CD4-positive, alpha-beta T cell treated with Interleukin-4 for 4 hours (primary cell): ENCODE results near the gene GOLGA8K.
"Not testable (repeated sequence)": the region's sequence is repeated elsewhere in the genome, so short reads cannot be mapped to it uniquely, and the experiment has no call there.

Experiments used
- DNase-seq: peaks from one replicate; pipeline ENCODE4 v3.0.0-alpha.2; 2020

Gene GOLGA8K, protein sequence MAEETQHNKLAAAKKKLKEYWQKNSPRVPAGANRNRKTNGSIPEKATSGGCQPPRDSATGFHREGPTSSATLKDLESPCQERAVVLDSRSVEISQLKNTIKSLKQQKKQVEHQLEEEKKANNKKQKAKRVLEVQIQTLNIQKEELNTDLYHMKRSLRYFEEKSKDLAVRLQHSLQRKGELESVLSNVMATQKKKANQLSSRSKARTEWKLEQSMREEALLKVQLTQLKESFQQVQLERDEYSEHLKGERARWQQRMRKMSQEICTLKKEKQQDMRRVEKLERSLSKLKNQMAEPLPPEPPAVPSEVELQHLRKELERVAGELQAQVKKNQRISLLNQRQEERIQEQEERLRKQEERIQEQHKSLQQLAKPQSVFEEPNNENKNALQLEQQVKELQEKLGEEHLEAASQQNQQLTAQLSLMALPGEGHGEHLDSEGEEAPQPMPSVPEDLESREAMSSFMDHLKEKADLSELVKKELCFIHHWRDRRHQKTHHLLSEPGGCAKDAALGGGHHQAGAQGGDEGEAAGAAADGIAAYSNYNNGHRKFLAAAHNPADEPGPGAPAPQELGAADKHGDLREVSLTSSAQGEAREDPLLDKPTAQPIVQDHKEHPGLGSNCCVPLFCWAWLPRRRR

DNA sequence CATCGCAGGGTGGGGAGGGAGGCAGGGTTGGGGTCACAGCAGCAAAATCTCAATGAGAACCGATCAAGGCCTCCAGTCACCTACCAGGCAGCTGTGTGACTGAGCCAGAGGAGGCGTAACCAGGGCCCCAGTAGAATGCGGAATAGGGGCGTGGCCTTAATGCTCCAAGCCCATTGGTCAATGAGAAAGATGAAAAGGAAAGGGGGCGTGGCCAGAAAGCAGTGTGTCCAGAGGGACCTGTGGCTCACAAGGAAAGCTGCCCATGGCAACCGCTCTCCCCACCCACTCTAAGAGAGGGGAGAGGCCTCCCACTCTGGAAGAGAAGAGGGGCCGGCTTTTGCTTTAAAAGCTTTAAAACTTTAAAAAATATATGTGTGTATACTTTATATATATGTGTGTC lies at the start of gene GOLGA8K:
GOLGA8K (minus strand) TSS at position 101 of the 400 bp plus-strand sequence; CDS start at position 3, 98 bp downstream.
- not testable (repeated sequence) for DNase-seq

DNA sequence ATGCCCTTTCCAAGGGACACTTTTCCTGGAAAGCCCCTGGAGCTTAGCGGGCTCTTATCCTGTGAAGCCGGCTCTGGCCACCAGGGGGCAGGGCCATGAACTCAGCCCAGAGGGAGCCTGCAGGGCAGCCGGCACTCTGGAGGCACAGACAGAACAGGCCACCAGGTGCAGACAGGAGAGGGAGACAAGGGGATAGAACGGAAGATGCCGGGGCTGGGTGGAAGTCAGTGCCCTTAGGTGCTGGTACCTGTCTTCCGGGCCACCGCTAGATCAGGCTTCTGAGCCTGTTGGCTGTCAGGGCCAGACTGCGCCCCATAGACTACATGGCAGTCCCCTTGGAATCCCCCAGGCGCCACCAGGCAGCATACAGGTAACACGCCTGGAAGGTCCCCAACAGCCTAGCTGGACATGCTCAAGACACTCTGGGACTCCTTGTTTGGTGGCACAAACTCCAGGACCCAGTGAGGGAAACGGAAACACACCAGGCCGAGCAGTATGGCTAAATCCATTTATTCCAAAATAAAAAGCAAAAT lies 37.4 kb upstream of the GOLGA8K start:
- not testable (repeated sequence) for DNase-seq

DNA sequence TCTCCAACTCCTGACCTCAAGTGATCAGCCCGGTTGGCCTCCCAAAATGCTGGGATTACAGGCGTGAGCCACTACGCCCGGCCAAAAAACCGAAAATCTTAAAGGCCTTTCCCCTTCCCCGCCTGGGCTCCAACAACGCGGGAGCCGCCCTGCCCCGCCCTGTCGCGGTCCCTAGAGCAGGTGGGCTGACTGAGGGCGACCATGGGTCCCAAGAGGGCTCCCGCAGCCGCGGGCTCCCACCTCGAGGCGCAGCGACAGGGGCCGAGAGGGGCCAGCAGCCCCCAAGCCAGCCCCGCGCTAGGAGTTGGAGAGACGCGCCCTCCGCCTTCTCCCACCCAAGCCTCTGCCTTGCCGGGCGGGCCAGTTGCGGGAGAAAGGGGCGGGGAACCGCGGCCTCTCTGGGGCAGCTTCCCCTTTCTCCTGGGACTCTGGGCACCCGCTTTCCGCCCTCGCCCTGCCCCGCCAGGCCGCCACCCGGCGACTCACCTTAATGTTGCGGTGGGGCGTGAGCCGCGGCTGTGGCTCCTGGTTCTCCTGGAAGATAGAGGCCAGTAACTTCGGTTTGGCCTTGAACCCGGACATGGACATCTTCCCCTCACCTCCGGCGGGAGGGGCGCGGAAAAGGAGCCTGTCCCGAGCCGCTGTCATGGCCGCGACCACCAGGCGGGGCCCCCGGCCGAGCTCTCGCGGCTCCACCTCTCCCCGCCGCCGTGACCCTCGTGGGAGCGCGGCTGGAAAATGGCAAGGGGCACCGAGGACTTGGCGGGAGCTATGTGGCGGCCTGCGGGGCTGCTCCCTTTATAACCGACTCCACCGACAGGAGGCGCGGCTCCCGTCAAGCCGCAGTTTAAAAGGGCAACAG lies 31.2 kb upstream of the GOLGA8K start:
- not testable (repeated sequence) for DNase-seq

DNA sequence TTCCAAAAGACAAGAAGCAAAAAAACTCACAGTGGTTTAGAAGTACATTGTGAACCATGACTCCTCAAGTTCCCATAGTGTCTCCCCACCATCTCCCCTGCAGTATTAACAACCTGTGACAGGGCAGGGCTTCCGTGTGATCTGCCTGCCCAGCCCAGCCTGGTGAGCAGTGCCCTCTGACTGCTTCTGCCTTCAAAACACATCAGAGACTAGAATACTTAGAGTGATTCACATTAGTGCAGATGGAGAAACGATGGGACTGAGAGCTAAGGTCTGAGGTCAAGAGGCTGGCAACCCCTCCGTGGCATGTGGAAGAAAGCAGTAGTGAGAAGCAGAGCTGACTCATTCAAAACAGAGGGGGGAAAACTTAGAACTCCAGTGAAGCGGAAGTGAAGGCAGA lies 24.5 kb upstream of the GOLGA8K start:
- DNase-seq, result not testable (repeated sequence)

DNA sequence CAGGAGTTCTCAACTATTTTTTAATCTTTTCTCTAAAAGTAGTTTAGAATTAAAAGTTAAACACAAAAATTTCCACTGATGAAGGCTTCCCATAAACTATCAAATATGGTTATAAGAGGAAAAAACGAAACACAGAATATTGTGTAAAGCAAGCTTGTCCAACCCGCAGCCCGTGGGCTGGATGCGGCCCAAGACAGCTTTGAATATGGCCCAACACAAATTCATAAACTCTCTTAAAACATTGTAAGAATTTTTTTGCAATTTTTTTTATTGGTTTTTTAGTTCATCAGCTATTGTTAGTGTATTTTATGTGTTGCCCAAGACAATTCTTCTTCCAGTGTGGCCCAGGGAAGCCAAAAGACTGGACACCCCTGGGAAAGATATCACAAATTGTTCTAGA lies 23.4 kb upstream of the GOLGA8K start:
- DNase-seq, result not testable (repeated sequence)

DNA sequence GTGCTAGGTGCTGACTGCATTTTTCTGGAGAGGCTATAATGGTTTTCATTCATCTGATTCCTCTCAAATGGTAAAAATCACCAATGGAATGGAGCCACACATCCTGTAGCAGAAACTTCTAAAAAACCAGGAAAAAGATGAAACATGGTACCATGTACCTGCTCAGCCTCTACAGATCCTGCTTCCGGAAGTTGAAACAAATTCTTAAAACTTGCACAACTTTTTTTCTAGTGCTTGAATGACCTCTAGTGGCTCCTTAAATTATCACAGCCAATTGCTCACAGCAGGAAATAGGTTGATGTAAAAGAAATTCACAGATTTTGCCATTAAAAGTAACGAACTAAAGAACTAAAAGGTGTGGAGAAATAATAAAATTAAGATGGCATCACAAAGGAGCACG lies 4.8 kb upstream of the GOLGA8K start:
- DNase-seq, result peak; percentile 8

DNA sequence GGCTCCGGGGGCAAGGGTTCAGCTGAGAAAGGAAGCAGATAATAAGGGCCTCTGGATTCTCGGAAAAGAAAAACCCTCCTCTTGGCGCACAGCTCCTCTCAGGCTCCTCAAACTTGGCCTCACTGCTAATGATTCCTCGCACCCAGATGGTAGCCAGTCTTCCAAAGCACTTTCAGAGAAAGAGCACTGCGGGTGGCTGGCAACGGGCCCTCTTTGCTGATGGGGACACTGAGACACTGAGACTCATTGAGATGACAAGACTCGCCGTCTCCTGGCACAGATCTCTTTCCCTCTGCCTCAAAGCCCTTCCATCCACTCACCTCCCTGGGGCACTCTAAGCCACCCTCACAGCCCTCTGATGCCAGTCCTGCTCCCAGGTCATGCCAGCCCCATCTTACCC lies 6.6 kb downstream of the GOLGA8K start:
- DNase-seq, result not testable (repeated sequence)

DNA sequence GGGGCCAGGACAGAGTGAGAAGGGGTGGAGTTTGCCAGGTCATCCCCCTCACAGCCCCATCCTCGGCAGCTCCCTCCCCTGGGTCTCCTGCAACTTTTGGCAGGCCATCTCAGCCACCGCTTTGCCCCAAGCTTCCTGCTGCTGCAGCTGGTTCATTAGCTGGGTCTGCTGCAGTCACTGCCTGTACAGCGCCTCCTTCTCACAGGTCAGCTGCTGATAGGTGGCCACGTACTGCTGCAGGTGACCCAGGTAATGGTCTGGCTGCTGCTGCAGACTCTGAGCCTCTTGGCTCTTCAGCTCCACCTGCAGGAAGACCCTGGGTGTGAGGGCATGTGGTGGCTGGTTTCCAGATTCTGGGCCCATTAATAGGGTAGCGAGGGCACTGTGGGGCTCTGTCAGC lies 8.3 kb downstream of the GOLGA8K start:
- not testable (repeated sequence) for DNase-seq

DNA sequence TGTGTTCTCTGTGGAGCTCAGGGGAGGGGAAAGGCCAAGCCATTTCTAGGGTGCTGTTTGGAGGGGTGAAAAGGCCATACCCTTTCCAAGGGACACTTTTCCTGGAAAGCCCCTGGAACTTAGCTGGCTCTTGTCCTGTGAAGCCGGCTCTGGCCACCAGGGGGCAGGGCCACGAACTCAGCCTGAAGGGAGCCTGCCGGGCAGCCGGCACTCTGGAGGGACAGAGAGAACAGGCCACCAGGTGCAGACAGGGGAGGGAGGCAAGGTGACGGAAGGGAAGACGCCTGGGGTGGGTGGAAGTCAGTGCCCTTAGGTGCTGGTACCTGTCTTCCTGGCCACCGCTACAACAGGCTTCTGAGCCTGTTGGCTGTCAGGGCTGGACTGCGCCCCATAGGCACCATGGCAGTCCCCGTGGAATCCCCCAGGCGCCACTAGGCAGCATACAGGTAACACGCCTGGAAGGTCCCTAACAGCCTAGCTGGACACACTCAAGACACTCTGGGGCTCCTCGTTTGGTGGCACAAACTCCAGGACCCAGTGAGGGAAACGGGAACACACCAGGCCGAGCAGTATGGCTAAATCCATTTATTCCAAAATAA lies 14.9 kb downstream of the GOLGA8K start:
- not testable (repeated sequence) for DNase-seq

DNA sequence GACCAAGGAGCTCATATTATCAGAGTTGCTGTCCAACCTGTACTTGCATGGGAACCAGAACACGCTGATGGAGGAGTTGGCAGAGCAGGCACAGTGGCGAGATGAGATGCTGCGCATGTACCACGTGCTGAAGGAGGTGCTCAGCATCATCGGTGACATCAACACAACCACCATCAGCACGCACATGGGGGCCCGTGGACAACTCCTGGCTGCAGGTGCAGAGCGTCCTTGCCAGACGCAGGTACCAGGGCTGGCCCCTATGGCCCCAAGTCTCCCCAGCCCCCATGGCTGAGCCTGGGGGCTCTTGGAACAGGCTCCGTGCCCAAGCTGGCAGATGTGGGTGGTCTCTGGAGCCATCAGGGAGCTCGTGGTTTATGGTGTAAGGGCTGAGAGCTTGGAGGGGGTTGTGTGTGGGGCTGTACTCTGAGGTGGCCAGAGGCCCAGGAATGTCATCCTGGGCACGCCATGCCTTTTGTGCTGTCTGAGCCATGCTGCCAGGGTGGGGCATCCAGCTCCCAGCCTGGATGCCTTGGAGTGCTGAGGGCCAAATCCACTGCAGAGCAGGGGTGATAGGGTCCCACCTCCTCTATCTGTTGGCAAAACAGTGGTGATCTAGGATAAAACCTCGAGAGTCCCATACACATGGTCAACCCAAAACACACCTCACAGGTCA lies 17.1 kb downstream of the GOLGA8K start:
- DNase-seq, result not testable (repeated sequence)

DNA sequence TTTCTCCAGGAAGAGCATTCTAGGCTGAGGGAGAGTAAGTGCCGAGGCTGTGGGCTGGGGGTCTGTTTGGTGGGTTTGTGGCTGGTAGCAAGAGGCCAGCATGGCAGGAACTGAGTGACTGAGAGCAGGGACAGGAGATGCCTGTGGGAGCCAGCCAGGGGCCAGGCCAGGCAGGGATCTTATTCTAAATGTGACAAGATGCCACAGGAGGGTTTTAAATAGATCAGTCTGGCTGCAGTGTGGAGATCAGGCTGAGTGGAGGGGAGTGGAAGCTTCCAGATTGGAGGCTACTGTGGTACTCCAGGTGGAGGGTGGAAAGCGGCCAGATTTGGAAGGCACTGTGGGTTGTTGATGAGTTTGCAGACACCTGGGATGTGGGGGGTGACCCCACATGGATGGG lies 28.9 kb downstream of the GOLGA8K start:
- DNase-seq, result not testable (repeated sequence)

DNA sequence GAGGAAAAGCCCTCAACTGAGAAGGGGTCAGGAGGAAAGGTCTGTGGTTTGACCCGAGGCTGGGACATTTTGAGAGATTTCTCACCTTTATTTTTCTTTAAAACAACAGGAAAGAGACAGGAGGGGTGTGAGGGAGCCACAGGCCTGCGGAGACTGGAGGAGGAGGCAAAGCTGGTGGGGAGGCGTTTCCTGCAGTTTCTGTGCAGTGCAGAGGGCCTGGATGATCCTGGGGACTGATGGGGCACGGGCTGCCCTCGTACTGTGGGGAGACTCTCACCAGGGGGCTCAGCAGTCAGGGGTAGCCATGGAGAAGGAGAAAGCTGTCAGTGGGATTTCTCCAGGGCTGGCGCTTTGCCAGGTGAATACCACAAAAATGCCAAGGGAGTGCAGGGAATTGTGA lies 29.4 kb downstream of the GOLGA8K start:
- not testable (repeated sequence) for DNase-seq

DNA sequence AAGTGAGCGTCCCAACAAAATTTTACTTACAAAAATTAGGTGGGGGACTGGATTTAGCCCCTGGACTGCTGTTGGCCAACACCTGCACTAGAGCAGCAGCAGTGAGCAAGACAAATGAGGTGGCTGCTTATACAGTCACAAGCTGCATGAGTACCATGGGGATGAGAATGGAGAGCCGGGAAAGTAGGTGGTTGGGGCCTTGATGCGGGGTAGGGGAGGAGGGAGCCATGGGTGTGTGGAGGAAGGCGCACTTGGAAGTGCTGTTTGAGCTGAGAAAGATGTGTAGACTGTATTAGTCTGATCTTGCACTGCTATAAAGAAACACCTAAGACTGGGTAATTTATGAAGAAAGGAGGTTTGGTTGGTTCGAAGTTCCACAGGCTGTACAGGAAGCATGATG lies 31.0 kb downstream of the GOLGA8K start:
- not testable (repeated sequence) for DNase-seq

DNA sequence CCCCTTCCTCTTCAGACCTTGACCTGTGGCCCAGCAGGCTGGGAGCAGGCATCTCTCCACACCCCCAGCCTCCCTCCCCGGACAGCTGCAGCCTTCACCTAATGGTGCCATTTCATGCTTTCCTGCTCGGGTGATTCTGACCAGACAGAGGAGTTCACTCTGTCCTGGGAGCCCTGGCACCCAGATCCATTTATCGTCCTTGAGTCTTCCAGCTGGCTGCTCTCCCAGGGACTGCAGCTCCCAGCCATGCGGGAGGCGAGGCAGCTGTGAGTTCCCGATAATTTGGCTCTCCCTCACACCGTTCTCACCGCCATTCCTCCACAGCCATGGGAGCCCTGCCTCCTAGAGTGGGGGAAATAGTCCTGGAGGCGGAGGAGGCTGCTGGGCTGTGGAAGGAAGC lies 32.6 kb downstream of the GOLGA8K start:
- DNase-seq, result not testable (repeated sequence)

DNA sequence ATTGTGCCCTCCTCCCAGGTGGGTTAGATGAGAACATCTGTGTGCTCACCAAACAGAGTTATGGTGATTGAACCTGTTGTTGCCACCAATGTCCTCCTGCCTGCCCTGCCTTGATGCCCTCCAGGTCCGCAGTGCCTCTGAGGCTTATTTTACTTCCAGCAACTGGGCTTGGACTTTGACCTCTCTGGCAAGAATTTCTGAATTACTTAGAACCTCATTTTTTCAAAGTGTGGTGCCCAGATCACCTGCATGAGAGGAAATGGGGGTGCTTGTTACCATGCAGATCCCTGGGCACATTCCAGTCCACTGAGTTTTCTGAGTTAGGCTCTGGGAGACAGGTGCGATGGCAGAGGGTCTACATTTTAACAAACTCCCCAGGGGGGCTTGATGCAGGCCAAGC lies 33.0 kb downstream of the GOLGA8K start:
- not testable (repeated sequence) for DNase-seq

DNA sequence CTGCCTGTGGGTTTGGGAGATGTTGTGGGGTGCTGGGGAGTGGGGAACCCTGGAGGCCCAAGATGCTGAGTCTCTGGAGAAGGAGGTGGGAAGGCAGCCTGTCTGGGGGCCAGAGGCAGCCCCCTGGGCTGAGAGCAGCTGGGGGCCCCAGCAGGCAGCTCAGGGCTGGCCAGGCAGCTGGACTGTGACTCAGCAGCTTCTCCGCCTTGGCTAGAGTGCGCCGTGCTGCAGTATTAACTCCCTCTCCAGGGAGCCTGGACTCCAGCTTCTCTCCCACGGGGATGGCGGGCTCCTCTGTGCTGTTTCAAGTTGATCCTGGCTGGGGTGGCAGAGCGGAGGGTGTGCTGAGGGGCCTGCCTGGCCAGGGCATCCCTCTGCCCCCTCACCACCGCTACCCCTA lies 36.6 kb downstream of the GOLGA8K start:
- not testable (repeated sequence) for DNase-seq

DNA sequence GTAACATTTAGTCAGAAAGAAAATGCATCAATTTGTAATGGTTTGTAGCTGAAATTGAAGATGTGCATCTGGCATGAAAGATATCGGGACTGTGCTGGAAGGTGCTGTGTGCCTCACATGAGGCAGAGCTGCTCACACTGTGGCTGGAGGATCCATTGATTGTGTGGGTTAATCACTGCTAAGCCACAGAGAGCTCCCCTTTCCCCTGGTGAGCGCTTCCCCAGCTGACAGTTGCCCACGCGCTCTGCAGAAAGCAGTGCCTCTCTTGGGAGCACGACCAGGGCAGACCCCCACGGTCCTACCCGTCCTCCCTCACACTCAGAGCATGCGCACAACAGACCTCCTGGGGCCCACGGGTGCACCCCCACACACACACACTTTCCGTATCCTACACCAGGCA lies 37.1 kb downstream of the GOLGA8K start:
- not testable (repeated sequence) for DNase-seq

DNA sequence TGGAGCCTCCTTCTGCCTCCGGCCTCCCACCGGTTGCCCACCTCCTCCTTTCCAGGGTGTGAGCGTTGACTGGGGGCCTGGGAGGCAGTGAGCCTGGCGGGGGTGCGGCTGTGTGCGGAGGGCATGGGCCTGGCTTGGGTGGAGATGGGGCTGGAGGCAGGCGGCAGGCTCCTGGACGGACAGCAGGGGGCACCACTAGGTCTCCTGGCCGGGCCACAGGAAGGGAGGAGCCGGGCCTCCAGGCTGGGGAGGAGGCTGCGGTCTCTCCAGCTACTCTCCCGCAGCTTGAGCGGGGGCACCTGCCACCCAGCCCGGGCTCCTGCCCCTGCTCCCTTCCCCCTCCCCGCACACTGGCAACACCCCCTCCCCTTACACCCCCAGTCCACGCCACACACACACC lies 38.1 kb downstream of the GOLGA8K start:
- peak; percentile 20 for DNase-seq

DNA sequence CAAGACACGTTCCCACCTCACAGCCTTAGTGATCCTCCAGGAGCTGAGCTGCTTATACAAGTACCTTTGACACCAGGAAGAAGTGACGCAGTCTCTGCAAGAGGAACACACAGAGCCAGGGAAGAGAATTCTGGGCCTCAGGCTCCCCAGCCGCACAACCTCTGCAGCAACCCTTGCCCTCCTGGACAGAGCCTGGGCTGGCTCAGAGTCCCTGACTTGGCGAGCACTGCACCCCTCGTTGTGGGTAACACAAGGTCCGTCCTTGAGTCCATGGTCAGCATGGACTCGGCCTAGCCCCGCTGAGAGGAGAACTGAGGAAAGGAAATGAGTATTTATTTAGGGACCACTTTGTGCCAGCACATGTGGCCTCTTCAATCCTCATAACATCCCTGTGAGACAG lies 39.6 kb downstream of the GOLGA8K start:
- DNase-seq, result not testable (repeated sequence)

DNA sequence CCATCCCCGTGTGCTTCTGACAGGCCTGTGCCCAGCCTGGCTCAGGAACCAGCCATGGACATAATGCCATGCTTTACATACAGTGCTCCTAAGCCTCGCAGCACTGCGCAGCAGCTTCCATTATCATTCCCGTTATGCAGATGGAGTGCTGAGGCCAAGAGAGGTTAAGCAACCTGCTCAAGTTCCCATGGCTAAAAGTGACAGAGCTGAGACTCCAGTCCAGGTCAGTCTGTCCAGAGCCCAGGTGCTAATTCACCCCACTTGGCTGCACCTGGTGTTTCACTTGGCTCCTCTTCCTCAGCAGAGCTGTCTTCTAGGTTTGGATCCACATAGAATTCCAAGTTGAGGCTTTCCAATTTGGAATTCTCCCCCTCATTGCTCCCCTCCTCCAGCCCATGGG lies 41.4 kb downstream of the GOLGA8K start:
- DNase-seq, result not testable (repeated sequence)

DNA sequence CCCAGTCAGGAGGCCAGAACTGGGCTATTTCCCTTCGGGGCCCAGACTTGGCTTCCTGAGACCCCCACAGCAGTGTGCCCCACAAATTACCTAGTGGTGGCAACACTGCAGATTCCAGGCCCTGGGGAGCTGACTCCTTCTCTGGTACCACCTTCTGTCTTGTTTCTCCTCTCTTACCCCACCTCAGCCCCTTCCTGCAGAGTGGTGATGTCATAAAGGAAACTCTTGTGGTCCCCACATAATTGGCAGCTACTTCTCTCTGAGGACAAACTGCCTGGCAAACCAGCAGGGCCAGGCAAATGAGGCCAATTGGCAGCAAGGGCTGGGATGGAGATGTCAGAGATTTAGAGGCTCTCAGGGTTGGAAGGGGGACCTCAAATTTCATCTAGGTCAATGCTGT lies 44.6 kb downstream of the GOLGA8K start:
- DNase-seq, result not testable (repeated sequence)

DNA sequence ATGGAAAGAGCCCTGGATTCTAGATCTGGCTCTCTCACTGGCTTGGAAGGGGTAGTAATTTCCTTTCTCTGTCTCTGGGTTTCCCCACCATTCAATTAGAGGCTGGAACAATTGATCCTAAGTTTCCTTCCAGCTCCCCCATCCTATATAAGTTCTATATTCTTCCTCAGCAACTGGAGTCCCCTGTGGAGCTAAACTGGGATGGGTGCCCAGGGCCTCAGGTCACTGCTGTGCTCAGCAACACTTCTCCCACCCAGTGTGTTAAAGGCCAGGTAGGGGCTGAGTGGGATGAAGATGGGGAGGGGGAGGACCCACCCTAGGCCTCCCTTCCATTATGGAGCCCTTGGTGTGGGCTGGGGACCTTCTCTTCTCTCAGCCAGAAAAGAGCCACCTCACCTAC lies 46.2 kb downstream of the GOLGA8K start:
- DNase-seq, result not testable (repeated sequence)
